Measurements from ENCODE around the gene C1QTNF12. TPM values are rescaled to one million over a fixed set of nuclear protein-coding genes. Genes with fewer than 3 reads are reported as not detected.
A peak's percentile ranks its signal among the peaks of the same experiment; 100 is the strongest.

Gene C1QTNF12
- total RNA-seq, 4 donors from 2014 or later, result 0.79 to 3.0 (median 1.7) TPM; not detected in 1

- H3K4me3 ChIP-seq, result peak overlapping the region in 2 of 4 donors; percentile 39 to 61
- H3K36me3 ChIP-seq, result no peaks in the 10 kb centered on the region
- H3K27ac ChIP-seq, result peak overlapping the region in 1 of 4 donors; percentile 1
- no peak for TF ChIP-seq CTCF (IDR thresholded peaks at IDR 0.05)
- intact Hi-C loops (cut with DNase I), result no loop called here
- DNase-seq, result no peak
- peaks cover 0 to 88% (median 2%) of the 10 kb centered on the region in 4 donors for H3K27me3 ChIP-seq
- 87% methylated on average over 6 of the region's 19 CpGs; no CpG with 5 or more reads in 1 of the 2 donors for WGBS, 2 donors
- H3K9me3 ChIP-seq, result no peaks in the 10 kb centered on the region
- peaks cover 34 to 71% (median 38%) of the 10 kb centered on the region in 3 donors for H3K4me1 ChIP-seq
Observed at GRCh38 chr1:1204998-1205768, 41.3 kb downstream of the C1QTNF12 start.

- intact Hi-C loops (cut with DNase I), result no loop called here
- Histone ChIP-seq H3K9me3 (no peaks in the 10 kb centered on the region), H3K27ac (no peak overlapping the region), H3K4me3 (no peak overlapping the region), H3K27me3 (peaks cover 0 to 84% (median 2%) of the 10 kb centered on the region in 4 donors), H3K4me1 (peaks cover 34 to 71% (median 38%) of the 10 kb centered on the region in 3 donors), H3K36me3 (no peaks in the 10 kb centered on the region)
- WGBS, 2 donors, result 80% methylated on average over 1 of the region's 8 CpGs; no CpG with 5 or more reads in 1 of the 2 donors
- no peak for DNase-seq
- TF ChIP-seq CTCF (IDR thresholded peaks at IDR 0.05) (no peak), POLR2A (IDR thresholded peaks at IDR 0.05) (no peak)
Observed at GRCh38 chr1:1204425-1204920, 42.0 kb downstream of the C1QTNF12 start.

- Histone ChIP-seq H3K4me1 (peaks cover 34 to 67% (median 38%) of the 10 kb centered on the region in 3 donors), H3K4me3 (no peak overlapping the region), H3K9me3 (no peaks in the 10 kb centered on the region), H3K36me3 (no peaks in the 10 kb centered on the region), H3K27ac (no peak overlapping the region), H3K27me3 (peaks cover 0 to 81% (median 2%) of the 10 kb centered on the region in 4 donors)
- TF ChIP-seq POLR2A (IDR thresholded peaks at IDR 0.05), result no peak
- no peak for DNase-seq
- no CpG with 5 or more reads among the region's 49 CpGs for WGBS, 2 donors
- intact Hi-C loops (cut with DNase I), result no loop called here
Observed at GRCh38 chr1:1203561-1204424, 42.7 kb downstream of the C1QTNF12 start.

- intact Hi-C loops (cut with DNase I), result no loop called here
- Histone ChIP-seq H3K4me3 (peak overlapping the region in 1 of 4 donors; percentile 31), H3K4me1 (peaks cover 28 to 59% (median 30%) of the 10 kb centered on the region in 3 donors), H3K36me3 (no peaks in the 10 kb centered on the region), H3K27me3 (peaks cover 0 to 73% (median 2%) of the 10 kb centered on the region in 4 donors), H3K9me3 (no peaks in the 10 kb centered on the region), H3K27ac (no peak overlapping the region)
- no peak for DNase-seq
- TF ChIP-seq POLR2A (IDR thresholded peaks at IDR 0.05) (peak in 1 of 4 donors; percentile 11), CTCF (IDR thresholded peaks at IDR 0.05) (no peak)
- 35 to 48% methylated on average over 4 to 8 of the region's 27 CpGs for WGBS, 2 donors
Observed at GRCh38 chr1:1202831-1203560, 43.5 kb downstream of the C1QTNF12 start.

All from esophagus squamous epithelium (tissue), 5 donors.